Right atrium auricular region (tissue), 2 donors: Measurements from ENCODE around the gene GSAP. TPM values are rescaled to one million over a fixed set of nuclear protein-coding genes. Genes with fewer than 3 reads are reported as not detected.
A peak's percentile ranks its signal among the peaks of the same experiment; 100 is the strongest.

Source experiments
- DNase-seq: peaks from one replicate; pipeline ENCODE4 v3.0.0-alpha.2; 2019; ENCODE audit warnings: low spot score
- H3K27ac ChIP-seq, 2 donors: fragments of 200-600 bp; sonication (generic); 1 replicate in 1 of 2; 2 replicates in 1 of 2; pipeline ENCODE4 v1.5.1; 2016 to 2019
- H3K27me3 ChIP-seq, 2 donors: fragments of 200-600 bp; sonication (generic); one replicate each; pipeline versions ENCODE4 v1.5.1 to v1.6.0; 2017 to 2019
- H3K36me3 ChIP-seq: fragments of 200-600 bp; sonication (generic); one replicate; pipeline ENCODE4 v1.5.1; 2016
- H3K4me1 ChIP-seq, 2 donors: fragments of 200-600 bp; sonication (generic); one replicate each; pipeline versions ENCODE4 v1.5.1 to v1.6.0; 2017 to 2019
- H3K4me3 ChIP-seq, 2 donors: fragments of 200-600 bp; sonication (generic); 1 replicate in 1 of 2; 2 replicates in 1 of 2; pipeline ENCODE4 v1.5.1; 2017 to 2019; ENCODE audit warnings: mild to moderate bottlenecking in 1 of 2, moderate library complexity in 1 of 2
- H3K9me3 ChIP-seq, 2 donors: fragments of 200-600 bp; sonication (generic); one replicate each; pipeline ENCODE4 v1.5.1; 2019
- total RNA-seq, 2 donors: library from RNA; depleted of rRNA; stranded (reverse); fragments of >200 nt; gene quantifications; one replicate each; pipeline ENCODE4 v1.1.0, GENCODE V29; 2016
- TF ChIP-seq, protein P1 (sequence below), 2 donors: fragments of 200-600 bp; sonication (generic); IDR thresholded peaks; one replicate each; pipeline ENCODE4 v1.5.1; 2019; ENCODE audit warnings: antibody characterized with exemption in 2 of 2

GSAP gene
- total RNA-seq, 2 donors from 2014 or later: 6.4 to 13.5 TPM

DNA sequence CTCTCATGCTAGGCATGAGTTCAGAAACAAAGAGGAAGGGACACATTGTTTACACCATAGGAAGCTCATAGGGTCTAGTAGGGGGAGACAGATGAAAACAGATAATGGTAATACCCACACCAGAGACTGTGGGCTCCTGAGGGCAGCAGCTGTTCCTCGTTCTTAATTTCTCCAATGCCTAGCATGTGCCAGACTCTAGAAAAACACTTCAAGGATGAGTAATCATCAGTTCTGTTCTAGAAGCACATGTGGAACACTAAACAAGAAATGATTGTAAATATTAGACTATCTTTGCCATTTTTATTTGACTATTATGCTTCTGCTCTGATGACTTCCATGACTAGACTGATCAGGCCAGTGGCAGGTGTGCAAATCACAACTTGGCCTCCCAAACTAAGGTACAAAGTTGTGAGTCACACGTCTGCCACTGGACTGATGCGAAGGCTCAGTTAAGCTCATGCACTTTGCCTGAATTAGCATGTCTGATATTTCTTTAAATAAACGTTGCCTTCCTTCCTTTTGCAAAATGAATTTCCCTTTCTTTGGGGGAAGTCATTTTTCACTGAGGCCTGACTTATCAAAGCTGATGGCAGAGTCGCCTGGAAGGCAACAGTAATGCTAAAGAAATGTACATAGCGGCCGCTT is 127.4 kb downstream of the GSAP start:
- no peaks in the 10 kb centered on the region for H3K36me3 ChIP-seq
- no peaks in the 10 kb centered on the region for H3K27me3 ChIP-seq
- no peak overlapping the region for H3K27ac ChIP-seq
- no peaks in the 10 kb centered on the region for H3K4me1 ChIP-seq
- no peak overlapping the region for H3K4me3 ChIP-seq
- no peaks in the 10 kb centered on the region for H3K9me3 ChIP-seq
- TF ChIP-seq, protein P1, sequence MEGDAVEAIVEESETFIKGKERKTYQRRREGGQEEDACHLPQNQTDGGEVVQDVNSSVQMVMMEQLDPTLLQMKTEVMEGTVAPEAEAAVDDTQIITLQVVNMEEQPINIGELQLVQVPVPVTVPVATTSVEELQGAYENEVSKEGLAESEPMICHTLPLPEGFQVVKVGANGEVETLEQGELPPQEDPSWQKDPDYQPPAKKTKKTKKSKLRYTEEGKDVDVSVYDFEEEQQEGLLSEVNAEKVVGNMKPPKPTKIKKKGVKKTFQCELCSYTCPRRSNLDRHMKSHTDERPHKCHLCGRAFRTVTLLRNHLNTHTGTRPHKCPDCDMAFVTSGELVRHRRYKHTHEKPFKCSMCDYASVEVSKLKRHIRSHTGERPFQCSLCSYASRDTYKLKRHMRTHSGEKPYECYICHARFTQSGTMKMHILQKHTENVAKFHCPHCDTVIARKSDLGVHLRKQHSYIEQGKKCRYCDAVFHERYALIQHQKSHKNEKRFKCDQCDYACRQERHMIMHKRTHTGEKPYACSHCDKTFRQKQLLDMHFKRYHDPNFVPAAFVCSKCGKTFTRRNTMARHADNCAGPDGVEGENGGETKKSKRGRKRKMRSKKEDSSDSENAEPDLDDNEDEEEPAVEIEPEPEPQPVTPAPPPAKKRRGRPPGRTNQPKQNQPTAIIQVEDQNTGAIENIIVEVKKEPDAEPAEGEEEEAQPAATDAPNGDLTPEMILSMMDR (IDR thresholded peaks at IDR 0.05): no peak
- no peak for DNase-seq

DNA sequence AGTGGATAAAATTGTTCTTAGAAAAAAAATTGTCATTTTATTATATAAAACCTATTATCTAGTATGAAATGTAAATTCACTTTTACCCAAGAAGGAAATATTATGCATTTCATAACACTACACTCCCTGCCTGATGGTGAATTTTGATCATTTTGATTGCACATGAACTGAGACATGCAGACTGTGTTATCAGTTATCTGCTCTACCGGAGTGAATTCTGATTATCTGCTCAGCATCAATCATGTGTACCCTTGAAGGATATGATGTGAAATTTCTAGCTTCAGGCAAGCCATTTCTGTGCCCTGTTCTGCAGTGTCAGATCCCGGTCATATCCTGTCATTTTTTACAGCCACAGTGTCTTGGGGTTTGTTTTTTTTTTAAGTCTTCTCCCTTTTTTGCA is 131.5 kb downstream of the GSAP start:
- no peaks in the 10 kb centered on the region for H3K27me3 ChIP-seq
- H3K27ac ChIP-seq: no peak overlapping the region
- peaks cover 0 to 20% of the 10 kb centered on the region in 2 donors for H3K4me1 ChIP-seq
- no peaks in the 10 kb centered on the region for H3K9me3 ChIP-seq
- no peak overlapping the region for H3K4me3 ChIP-seq
- no peaks in the 10 kb centered on the region for H3K36me3 ChIP-seq
- no peak for DNase-seq
- TF ChIP-seq, protein P1 (IDR thresholded peaks at IDR 0.05): no peak

DNA sequence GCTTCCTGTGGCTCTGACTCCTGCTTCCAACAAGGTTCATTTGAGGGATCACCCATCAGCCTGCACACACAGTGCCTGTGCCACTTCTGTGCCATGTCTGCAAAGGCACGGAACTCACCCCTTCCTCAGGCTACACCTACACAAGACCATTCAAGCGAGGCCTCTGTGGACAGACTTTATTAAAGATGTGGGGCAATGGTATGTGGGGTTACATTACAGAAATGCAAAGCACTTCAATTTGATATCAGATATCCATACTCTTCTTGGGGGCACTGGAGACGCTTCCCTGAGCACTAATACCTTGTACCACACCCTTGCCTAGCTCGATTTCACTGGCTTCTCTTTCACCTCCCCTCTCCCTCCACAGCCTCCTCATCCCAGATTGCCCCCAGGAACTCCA is 132.1 kb downstream of the GSAP start:
- H3K27me3 ChIP-seq: no peaks in the 10 kb centered on the region
- H3K4me1 ChIP-seq: peaks cover 0 to 20% of the 10 kb centered on the region in 2 donors
- no peak for DNase-seq
- H3K27ac ChIP-seq: no peak overlapping the region
- no peak overlapping the region for H3K4me3 ChIP-seq
- TF ChIP-seq, protein P1 (IDR thresholded peaks at IDR 0.05): no peak
- H3K9me3 ChIP-seq: no peaks in the 10 kb centered on the region
- H3K36me3 ChIP-seq: no peaks in the 10 kb centered on the region

DNA sequence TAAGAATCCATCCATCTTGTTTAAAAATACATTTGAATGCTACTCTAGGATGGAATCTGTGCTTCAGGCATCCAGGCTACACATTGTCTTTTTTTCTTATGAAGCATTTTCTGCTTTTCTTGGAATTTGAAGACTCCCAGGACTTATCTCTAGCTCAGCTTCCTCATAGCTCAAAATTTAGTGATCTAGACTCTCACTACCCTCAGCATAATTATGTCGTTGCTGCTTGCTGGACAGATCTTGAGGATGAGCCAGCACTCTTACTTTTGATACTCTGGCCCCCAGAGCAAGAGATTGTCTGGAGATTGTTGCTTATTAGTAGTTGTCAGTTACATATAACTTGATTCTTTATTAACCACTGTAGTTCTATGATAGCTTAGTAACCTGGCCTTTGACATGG is 133.3 kb downstream of the GSAP start:
- Histone ChIP-seq H3K4me1 (peaks cover 0 to 20% of the 10 kb centered on the region in 2 donors), H3K9me3 (no peaks in the 10 kb centered on the region), H3K4me3 (no peak overlapping the region), H3K36me3 (no peaks in the 10 kb centered on the region), H3K27me3 (no peaks in the 10 kb centered on the region), H3K27ac (peak overlapping the region in 1 of 2 donors; percentile 34)
- no peak for DNase-seq
- TF ChIP-seq, protein P1 (IDR thresholded peaks at IDR 0.05): no peak

DNA sequence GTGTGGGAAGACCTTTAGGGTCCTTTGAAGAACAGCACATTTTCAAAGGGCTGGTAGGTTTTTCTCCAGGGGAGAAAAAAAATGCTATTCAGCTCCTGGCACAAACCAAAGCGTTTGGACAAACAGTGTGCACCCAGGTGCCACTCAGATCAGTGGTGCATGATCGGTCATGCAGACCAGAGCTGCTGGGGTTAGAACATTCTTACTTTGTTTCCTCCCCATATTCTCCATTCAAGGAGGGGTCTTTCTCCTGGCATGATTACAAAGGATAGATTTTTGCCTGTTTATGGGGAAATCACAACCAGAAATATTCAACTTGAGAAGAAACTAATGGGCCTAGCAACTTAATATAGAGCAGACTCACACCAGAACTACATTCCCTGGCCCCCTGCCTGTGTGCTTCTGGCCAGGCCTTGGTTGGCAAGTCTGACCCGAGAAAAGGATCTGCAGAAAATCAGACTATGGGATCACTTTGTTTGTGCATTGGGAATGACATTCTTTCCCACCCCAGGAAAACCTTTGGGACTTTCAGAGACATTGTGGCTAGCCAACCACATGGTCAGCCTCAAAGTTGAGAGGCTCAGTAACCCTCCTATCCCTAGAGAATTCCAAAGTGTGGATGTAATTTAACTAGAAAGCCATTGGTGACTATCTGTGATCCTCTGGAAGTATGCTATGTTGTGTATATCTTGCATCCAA is 134.2 kb downstream of the GSAP start:
- H3K27ac ChIP-seq: peak overlapping the region in 1 of 2 donors; percentile 34
- peaks cover 0 to 20% of the 10 kb centered on the region in 2 donors for H3K4me1 ChIP-seq
- no peaks in the 10 kb centered on the region for H3K9me3 ChIP-seq
- no peaks in the 10 kb centered on the region for H3K36me3 ChIP-seq
- TF ChIP-seq, protein P1 (IDR thresholded peaks at IDR 0.05): no peak
- no peak for DNase-seq
- H3K4me3 ChIP-seq: no peak overlapping the region
- no peaks in the 10 kb centered on the region for H3K27me3 ChIP-seq
